ENCODE results near the gene HOXB3.

The HOXB3 gene

GRCh38 chr17:48567209-48567608 is 22.8 kb downstream of the HOXB3 start:
- no peak for FAIRE-seq

GRCh38 chr17:48566717-48567116 is 23.3 kb downstream of the HOXB3 start:
- FAIRE-seq = no peak

DNA sequence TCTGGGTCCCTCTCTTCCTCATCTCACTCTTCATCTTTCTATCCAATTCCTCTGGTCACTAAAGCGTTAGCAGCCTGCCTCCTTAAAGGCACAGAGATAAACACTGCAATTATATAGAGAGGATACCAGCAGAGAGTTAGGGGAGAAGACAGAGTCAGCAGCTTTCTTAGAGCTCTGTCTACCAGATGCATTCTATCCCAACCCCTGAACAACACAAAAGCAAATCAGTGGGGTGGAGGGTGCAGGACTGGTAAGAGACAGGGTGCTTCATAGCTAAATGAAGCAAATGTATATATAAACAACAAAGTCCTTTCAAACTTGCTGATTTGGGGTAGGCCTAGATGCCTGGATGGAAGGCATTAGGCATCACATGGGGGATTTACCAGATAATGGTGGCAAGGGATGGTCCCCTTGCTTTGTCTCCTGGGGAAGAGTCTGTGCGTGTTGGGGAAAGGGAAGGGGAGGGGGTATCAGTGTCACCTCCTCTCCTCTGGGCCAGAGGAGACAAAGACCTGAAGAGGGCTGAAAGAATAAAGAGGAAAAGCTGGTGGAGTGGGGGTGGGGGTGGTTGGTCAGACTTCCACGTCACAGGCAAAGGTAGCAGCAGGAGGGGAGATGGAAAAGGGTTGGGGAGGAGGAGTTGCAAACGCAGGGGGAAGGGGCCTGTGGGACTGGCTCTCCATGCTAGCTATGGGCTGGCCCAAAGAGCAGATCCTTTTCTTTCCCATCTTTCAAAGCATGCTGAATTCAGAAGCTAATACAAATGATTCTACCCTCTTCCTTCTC is 23.9 kb downstream of the HOXB3 start:
- no peak for FAIRE-seq

DNA sequence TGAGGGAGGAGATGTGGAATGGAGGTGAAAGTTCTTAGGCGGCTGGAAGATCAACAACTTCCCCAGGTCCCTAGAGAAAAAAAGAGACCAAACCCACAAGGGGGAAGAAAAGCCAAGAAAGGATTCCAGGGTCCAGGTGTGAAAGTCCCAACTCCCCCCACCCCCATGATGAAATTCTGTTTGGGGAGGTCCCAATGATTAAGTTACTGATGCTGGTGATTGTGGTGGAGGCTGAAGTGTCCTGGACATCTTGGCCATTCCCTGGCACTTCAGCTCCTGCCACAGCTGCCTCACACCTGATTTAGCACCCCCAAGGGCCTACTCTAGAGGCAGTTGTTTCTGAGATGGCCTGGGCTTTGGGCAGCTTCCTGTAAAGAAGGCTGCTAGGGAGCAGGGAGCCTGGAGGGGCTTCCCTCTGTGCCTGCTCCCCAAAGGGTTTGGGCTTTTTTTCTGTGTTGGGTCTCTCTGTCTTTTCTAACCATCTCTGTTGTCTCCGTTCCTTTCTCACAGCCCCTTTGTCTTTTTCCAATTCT is 25.0 kb downstream of the HOXB3 start:
- no peak for FAIRE-seq

GRCh38 chr17:48564188-48565021 is 25.6 kb downstream of the HOXB3 start:
- no peak for FAIRE-seq

DNA sequence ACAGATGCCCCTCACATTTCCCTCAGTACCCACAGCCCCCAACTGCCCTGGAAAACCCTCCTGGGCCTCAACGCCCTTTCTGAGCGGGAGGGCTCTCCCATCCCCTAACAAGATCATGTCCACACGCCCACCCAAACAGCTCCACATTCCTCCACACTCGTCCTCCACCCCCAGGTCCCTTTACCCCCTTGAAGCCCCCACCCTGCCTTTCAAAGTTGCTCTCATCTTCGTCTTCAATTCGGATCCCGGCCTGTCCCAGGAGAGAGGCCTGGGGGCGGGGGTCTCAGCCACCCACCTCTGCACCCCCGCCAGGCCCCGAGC is 26.2 kb downstream of the HOXB3 start:
- FAIRE-seq = no peak

GRCh38 chr17:48563385-48563838 is 26.6 kb downstream of the HOXB3 start:
- FAIRE-seq = no peak

DNA sequence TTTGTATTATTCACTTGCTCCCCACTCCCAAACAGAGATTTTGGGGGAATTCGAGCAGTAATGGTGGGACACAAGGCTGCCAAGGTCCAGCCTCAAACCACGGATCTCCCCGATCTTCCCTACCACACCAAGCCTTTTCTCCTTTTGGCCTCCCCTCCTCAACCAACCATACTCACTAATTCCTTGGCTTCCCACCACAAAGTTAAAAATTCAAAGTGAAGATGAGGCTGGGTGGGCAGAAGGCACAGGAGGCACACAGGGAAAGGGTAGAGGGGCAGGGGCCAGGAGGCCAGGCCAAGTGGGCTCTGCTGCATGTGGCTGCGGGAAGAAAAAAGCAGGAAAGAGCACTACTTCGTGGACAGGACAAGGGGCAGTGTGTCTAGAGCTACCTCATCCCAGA is 27.1 kb downstream of the HOXB3 start:
- FAIRE-seq = no peak

GRCh38 chr17:48561884-48562810 is 27.9 kb downstream of the HOXB3 start:
- no peak for FAIRE-seq

GRCh38 chr17:48559840-48560817 is 29.9 kb downstream of the HOXB3 start:
- no peak for FAIRE-seq

DNA sequence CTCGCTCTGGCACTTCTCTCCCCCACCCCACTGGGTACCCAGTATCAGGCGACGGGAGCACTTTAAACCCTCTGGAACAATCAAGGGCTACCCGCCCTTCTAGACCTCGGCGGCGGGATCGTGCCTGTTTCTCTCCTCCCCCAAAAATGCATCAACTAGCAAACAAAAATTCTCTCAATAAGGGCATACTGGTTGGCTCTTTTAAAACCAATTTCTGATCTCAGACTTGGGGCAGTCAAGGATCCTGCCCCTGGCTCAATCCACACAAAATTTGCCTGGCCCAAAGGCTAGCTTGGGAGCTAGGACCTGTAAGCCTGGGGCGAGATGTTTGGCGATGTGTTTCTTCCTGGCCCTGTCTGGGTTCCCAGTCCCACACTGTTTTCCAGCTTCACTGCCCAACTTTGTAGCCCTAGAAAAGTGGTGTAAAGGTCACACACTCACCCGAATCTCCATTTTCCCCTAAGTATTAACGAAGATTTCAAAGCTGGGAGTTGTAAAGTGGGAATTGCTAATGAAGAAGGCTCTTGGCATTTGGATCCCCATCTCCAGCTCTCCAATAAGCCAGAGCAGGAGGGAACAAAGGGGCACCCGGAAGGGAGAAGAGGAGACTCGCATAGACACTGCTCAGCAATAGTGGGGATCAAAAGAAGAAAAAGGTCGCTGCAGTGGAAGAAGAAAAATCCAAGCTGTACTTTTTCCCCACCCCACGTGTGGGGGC is 30.8 kb downstream of the HOXB3 start:
- no peak for FAIRE-seq

GRCh38 chr17:48558831-48559121 is 31.3 kb downstream of the HOXB3 start:
- FAIRE-seq = no peak

DNA sequence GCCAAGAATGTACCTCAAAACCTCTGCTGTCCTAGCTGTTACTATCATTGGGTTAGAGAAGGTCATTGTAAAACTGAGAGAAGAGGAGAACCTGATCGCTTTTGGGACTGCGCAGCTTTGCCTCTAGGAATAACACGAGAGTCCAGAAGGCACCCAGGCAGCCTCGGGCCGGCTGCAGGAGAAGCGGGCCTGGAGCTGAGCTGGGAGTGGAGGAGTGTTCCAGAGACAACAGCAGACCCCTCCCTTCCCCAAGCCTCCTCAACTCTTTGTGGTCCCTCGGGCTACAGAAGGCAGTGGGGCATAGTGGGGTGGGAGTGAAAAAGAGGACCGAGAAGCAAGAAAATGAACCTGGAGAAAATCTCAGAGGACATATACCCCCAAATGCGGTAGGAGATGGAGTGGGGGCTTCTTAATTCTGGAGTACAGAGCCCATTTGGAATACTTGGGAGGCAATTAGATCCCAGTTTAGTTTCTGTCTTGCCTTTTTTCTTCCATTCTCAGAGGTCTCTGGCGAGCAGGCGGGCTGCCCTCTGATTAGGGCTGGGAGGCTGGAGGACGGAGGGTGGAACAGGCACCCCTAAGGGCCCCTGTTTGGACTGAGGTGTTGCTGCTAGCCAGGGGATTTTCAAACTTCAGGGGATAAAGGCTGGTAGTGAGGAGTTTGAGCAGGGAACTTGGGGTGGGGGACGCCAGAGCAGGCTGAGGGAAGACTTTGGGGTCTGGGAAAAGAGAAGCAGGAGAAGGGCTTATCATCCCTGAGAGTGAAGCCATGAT is 31.8 kb downstream of the HOXB3 start:
- FAIRE-seq = no peak

- FAIRE-seq = no peak
Observed at GRCh38 chr17:48556576-48557401, 33.3 kb downstream of the HOXB3 start.

- no peak for FAIRE-seq
Observed at GRCh38 chr17:48556229-48556575, 33.8 kb downstream of the HOXB3 start.

DNA sequence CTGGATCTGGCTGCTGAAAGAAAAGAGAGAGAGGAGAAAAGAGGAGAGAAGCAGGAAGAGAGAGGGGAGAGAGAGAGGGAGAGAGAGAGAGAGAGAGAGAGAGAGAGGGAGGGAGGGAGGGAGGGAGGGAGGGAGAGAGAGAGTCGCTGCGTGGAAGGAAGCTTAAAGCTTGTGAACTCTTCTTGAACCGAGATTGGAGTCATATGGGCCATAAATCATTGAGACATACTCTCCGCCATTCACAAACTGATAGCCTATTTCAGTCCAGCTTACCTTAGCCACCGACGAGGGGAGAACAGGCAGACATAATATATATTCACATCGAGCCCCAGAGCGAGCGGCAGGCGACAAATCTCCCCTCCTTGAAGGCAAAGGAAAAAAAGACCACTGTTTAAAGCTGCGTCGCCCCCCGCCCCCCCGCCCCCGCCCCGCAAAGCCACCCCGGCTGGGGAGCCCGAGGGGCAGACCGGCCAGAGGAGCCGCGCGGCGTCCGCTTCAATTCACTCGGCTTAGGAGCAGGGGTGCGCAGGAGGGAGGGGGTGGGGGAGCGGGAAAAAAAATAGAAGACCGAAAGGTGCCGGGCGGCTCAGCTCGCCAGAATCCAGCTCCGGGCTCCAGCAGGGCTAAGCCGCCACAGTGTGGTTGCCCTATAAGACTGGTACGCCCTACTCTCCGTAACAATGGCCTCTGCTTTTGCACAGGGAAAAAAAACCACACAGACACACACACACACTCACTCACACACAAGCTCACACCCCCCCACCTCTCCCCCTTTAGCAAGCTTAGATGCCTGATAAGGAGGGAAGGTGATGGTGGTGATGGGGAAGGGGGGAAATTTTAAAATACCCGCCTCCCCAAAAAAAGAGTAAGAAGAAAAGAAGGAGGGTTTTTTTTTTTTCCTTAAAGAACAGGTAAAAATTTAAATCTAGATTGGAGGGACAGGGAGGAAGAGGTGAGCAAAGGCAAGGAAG is 34.5 kb downstream of the HOXB3 start:
- FAIRE-seq = no peak

DNA sequence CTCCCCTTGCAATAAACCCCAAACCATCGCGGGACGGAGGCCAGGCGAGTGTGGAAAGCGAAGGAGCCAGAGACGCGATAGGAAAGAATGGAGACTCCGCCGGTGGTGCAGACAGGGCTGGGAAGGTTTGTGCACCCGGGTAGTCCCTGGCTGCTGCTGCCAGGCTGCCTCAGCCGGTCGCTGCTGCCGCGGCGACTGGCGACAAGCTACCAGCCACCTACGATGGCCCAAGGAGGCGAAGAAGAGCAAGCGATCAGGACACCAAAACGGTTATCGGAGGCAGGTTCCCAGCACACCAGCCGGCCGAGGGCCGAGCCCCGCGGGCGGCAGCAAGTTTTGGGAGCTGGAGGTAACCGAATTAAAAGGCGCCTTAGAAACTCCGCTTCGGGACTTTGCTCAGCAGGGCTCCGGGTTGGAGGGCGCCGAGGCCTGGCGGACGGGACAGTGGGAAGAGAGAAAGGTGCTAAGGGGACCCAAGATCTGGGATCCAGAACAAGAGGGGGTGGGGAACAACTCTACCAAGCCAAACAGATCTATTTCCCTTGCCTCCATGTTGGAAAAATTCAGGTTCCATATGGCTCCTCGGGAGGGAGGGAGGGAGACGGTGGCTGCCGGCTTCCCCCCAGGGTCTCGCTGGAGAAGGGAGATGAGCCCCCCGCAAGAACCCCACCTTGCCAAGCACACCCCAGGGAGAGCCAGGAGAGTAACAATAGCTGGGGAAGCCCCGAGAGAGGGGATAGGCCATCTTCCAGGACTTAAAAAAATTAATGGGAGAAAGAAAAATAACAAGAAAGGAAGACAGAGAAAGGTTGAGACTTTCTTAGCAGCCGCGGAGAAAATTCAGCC is 35.4 kb downstream of the HOXB3 start:
- no peak for FAIRE-seq
